Left hindlimb (tissue), 1 donor: ENCODE results near the gene MLH1.
"Not testable (repeated sequence)": the region's sequence is repeated elsewhere in the genome, so short reads cannot be mapped to it uniquely, and the experiment has no call there.

Source experiments
- DNase-seq: peaks from one replicate; pipeline ENCODE4 v3.0.0-alpha.2; 2018

Gene MLH1

GRCh38 chr3:36993326-36994283, at the start of gene MLH1:
MLH1 (plus strand) TSS chr3:36993518; CDS start chr3:36993548, 30 bp downstream.
- peak; percentile 100 for DNase-seq

GRCh38 chr3:36943601-36944000, 49.7 kb upstream of the MLH1 start:
- DNase-seq, result no peak

- DNase-seq, result peak; percentile 83
Observed at GRCh38 chr3:36944012-36944640, 49.2 kb upstream of the MLH1 start.

GRCh38 chr3:36944641-36945270, 48.6 kb upstream of the MLH1 start, which contains the start of gene TRANK1:
TRANK1 (minus strand) TSS chr3:36945054; CDS start chr3:36944809, 245 bp downstream.
- peak; percentile 76 for DNase-seq

- no peak for DNase-seq
Observed at GRCh38 chr3:36945333-36945980, 47.9 kb upstream of the MLH1 start.

- DNase-seq, result not testable (repeated sequence)
Observed at GRCh38 chr3:36947814-36948213, 45.5 kb upstream of the MLH1 start.

- DNase-seq, result no peak
Observed at GRCh38 chr3:36954452-36955134, 38.7 kb upstream of the MLH1 start.

- DNase-seq, result no peak
Observed at GRCh38 chr3:36956155-36956554, 37.2 kb upstream of the MLH1 start.

- DNase-seq, result no peak
Observed at GRCh38 chr3:36957063-36957462, 36.3 kb upstream of the MLH1 start.

GRCh38 chr3:36957862-36958686, 35.2 kb upstream of the MLH1 start:
- DNase-seq, result no peak

GRCh38 chr3:36959821-36960220, 33.5 kb upstream of the MLH1 start:
- DNase-seq, result no peak

GRCh38 chr3:36960502-36960901, 32.8 kb upstream of the MLH1 start:
- DNase-seq, result no peak

- not testable (repeated sequence) for DNase-seq
Observed at GRCh38 chr3:36963008-36963407, 30.3 kb upstream of the MLH1 start.

GRCh38 chr3:36964331-36964730, 29.0 kb upstream of the MLH1 start:
- no peak for DNase-seq

- no peak for DNase-seq
Observed at GRCh38 chr3:36964817-36965216, 28.5 kb upstream of the MLH1 start.

GRCh38 chr3:36965440-36965839, 27.9 kb upstream of the MLH1 start:
- DNase-seq, result no peak

- DNase-seq, result no peak
Observed at GRCh38 chr3:36969085-36969484, 24.2 kb upstream of the MLH1 start.

- no peak for DNase-seq
Observed at GRCh38 chr3:36969540-36970432, 23.5 kb upstream of the MLH1 start.

- DNase-seq, result no peak
Observed at GRCh38 chr3:36972163-36972562, 21.2 kb upstream of the MLH1 start.

- DNase-seq, result no peak
Observed at GRCh38 chr3:36973139-36973538, 20.2 kb upstream of the MLH1 start.
